Gastrocnemius medialis (tissue), 4 donors: ENCODE measurements around the gene LRWD1. TPM values are rescaled to one million over a fixed set of nuclear protein-coding genes. Genes with fewer than 3 reads are reported as not detected.

Experiments used
- ATAC-seq, 2 donors: fragments of 150-250 bp; one replicate each; pipeline ENCODE4 v1.9.1; 2016
- DNase-seq, 2 donors: peaks; one replicate each; pipeline ENCODE4 v3.0.0-alpha.2; 2019
- H3K27ac ChIP-seq, 4 donors: fragments of 200-600 bp; sonication (generic); 1 replicate in 1 of 4; 2 replicates in 3 of 4; pipeline ENCODE4 v1.5.1; 2016 to 2018; ENCODE audit warnings: mild to moderate bottlenecking in 2 of 4, moderate library complexity in 1 of 4
- H3K27me3 ChIP-seq, 3 donors: fragments of 200-600 bp; sonication (generic) in 2 of 3; 1 replicate in 1 of 3; 2 replicates in 2 of 3; pipeline versions ENCODE4 v1.5.1 to v1.6.0; 2016 to 2019; ENCODE audit warnings: mild to moderate bottlenecking in 1 of 3, moderate library complexity in 1 of 3
- H3K36me3 ChIP-seq, 2 donors: fragments of 200-600 bp; sonication (generic) in 1 of 2; one replicate each; pipeline ENCODE4 v1.5.1; 2017 to 2018
- H3K4me1 ChIP-seq, 2 donors: fragments of 200-600 bp; sonication (generic) in 1 of 2; one replicate each; pipeline ENCODE4 v1.5.1; 2016 to 2017; ENCODE audit warnings: mild to moderate bottlenecking in 2 of 2
- H3K4me3 ChIP-seq, 4 donors: fragments of 200-600 bp; sonication (generic) in 3 of 4; 1 replicate in 1 of 4; 2 replicates in 3 of 4; pipeline ENCODE4 v1.5.1; 2016 to 2019; ENCODE audit warnings: mild to moderate bottlenecking in 2 of 4
- H3K9me3 ChIP-seq, 3 donors: fragments of 200-600 bp; sonication (generic) in 2 of 3; 1 replicate in 1 of 3; 2 replicates in 2 of 3; pipeline ENCODE4 v1.5.1; 2016 to 2019
- CTCF ChIP-seq, 5 experiments: fragments of 450-650 bp in 3 of 5; fragments of 200-600 bp in 2 of 5; sonication (generic) in 2 of 5; IDR thresholded peaks in 4 of 5; conservative IDR thresholded peaks in 1 of 5; 1 replicate in 4 of 5; 2 replicates in 1 of 5; pipeline ENCODE4 v1.5.1; 2016 to 2019; ENCODE audit warnings: antibody characterized with exemption in 5 of 5, mild to moderate bottlenecking in 3 of 5, moderate library complexity in 3 of 5
- POLR2A ChIP-seq, 2 donors: fragments of 450-650 bp; IDR thresholded peaks; one replicate each; pipeline ENCODE4 v1.6.1; 2017; ENCODE audit warnings: antibody characterized with exemption in 2 of 2, mild to moderate bottlenecking in 2 of 2, moderate library complexity in 2 of 2
- in situ Hi-C, 4 donors: fragments of 200-750 bp; cut with MboI; loops; one replicate each; pipeline versions ENCODE4 v1.15.0 to v1.8.0; 2017; ENCODE audit warnings: low sequenced_read_pairs in 4 of 4
- intact Hi-C: fragments of 100-400 bp; cut with DNase I; formaldehyde crosslinking; loops from one replicate; pipeline ENCODE4 v1.15.1; 2023; ENCODE audit warnings: low total_unique reads
- total RNA-seq, 4 donors: library from RNA; depleted of rRNA; stranded (reverse); fragments of >200 nt; gene quantifications; one replicate each; pipeline versions ENCODE4 v1.1.0 to v1.2.3, GENCODE V29; 2016

The LRWD1 gene
- total RNA-seq, 4 donors from 2014 or later: 7.5 to 24.5 (median 18.0) TPM

DNA sequence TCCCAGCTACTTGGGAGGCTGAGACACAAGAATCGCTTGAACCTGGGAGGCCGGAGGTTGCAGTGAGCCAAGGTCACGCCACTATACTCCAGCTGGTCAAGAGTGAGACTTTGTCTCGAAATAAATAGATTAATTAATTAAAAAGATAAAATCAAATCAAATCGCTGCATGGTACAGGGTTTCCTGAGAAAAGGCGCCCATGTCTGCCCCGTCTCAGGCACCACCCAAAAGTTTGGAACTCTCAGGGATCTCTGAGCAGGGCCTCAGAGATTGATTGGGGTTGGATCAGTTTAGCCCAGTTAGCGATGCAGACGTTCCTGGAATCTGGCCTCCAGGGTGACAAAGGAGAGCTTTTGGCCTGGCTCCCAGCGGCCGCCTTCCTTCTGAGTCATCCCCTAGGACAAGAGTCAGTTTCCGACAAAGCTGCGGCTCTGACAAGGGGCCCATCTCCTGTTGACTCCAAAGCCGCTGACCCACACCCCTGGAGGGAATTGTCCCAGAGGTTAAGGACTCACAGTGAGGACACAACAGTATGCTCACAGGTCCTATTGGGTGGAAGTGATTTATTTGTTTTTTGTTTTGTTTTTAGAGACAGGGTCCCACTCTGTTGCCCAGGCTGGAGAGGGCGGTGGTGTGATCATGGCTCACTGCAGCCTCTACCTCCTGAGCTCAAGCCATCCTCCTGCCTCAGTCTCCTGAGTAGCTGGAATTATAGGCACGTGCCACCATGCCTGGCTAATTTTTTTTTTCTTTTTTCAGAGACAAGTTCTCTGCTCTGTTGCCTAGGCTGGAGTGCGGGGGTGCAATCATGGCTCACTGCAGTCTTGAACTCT is 24.6 kb upstream of the LRWD1 start:
- in situ Hi-C loops: no loop called here
- intact Hi-C loops: no loop called here
- H3K4me3 ChIP-seq: no peak overlapping the region
- no peaks in the 10 kb centered on the region for H3K36me3 ChIP-seq
- H3K9me3 ChIP-seq: no peaks in the 10 kb centered on the region
- H3K27me3 ChIP-seq: no peaks in the 10 kb centered on the region
- ATAC-seq (peak; percentile 96 to 97), DNase-seq (peak; percentile 80 to 87)
- H3K27ac ChIP-seq: peak overlapping the region; percentile 46 to 59 (median 50)
- TF ChIP-seq CTCF (IDR thresholded peaks at IDR 0.05 in 4 of 5, conservative IDR thresholded peaks at IDR 0.05 in 1 of 5) (no peak), POLR2A (IDR thresholded peaks at IDR 0.05) (no peak)
- peaks cover 13 to 14% of the 10 kb centered on the region in 2 donors for H3K4me1 ChIP-seq

DNA sequence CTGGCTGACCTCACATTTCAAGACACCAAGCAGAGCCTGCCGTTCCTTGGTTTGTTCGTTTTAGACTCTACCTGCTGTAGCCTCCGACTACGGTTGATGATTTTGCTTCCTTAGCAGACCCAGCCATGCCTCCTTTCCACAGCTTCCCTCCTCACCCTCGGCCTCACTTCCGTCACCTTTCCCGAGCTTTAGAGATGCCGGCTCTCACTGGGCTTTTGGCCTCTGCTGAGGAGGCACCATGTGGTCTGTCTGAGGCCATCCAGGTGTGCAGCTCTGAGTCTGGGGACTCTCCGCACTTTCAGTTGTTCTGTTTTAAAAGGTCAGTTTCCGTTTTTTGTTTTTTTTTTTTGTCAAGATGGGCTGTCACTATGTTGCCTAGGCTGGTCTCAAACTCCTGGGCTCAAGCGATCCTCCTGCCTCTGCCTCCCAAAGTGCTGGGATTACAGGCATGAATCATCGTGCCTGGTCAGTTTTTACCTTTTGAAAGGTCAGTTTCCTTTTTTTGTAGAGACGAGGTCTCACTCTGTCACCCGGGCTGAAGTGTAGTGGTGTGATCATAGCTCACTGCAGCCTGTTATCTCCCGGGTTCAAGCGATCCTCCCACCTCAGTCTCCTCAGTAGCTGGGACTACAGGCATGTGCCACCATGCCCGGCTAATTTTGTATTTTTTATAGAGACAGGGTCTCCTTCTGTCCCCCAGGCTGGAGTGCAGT is 19.7 kb upstream of the LRWD1 start:
- Histone ChIP-seq H3K4me1 (peaks cover 8 to 9% of the 10 kb centered on the region in 2 donors), H3K36me3 (no peaks in the 10 kb centered on the region), H3K9me3 (no peaks in the 10 kb centered on the region), H3K27me3 (no peaks in the 10 kb centered on the region), H3K4me3 (no peak overlapping the region), H3K27ac (no peak overlapping the region)
- intact Hi-C loops (no loop called here), in situ Hi-C loops (no loop called here)
- DNase-seq (no peak), ATAC-seq (no peak)
- no peak for TF ChIP-seq CTCF (IDR thresholded peaks at IDR 0.05 in 4 of 5, conservative IDR thresholded peaks at IDR 0.05 in 1 of 5)
- no peak for TF ChIP-seq POLR2A (IDR thresholded peaks at IDR 0.05)

DNA sequence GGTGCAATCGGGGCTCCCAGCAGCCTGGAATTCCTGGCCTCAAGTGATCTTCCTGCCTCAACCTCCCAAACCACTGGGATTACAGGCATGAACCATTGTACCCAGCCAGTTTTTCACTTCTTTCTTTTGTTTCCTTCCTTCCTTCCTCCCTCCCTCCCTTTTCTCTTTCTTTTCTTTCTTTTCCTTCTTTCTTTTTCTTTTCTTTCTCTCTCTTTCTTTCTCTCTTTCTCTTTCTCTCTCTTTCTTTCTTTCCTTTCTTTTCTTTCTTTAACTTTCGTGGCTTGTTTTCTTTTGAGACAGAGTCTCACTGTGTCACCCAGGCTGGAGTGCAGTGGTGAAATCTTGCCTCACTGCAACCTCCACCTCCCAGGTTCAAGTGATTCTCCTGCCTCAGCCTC is 19.1 kb upstream of the LRWD1 start:
- DNase-seq (no peak), ATAC-seq (no peak)
- Histone ChIP-seq H3K27ac (no peak overlapping the region), H3K36me3 (no peaks in the 10 kb centered on the region), H3K9me3 (no peaks in the 10 kb centered on the region), H3K4me1 (peaks cover 2 to 4% of the 10 kb centered on the region in 2 donors), H3K4me3 (no peak overlapping the region), H3K27me3 (no peaks in the 10 kb centered on the region)
- in situ Hi-C loops: no loop called here
- intact Hi-C loops: no loop called here
- no peak for TF ChIP-seq POLR2A (IDR thresholded peaks at IDR 0.05)
- no peak for TF ChIP-seq CTCF (IDR thresholded peaks at IDR 0.05 in 4 of 5, conservative IDR thresholded peaks at IDR 0.05 in 1 of 5)

GRCh38 chr7:102446387-102447156 is 18.2 kb upstream of the LRWD1 start:
- Histone ChIP-seq H3K27ac (no peak overlapping the region), H3K4me3 (no peak overlapping the region), H3K4me1 (no peaks in the 10 kb centered on the region), H3K27me3 (no peaks in the 10 kb centered on the region), H3K9me3 (no peaks in the 10 kb centered on the region), H3K36me3 (no peaks in the 10 kb centered on the region)
- in situ Hi-C loops (no loop called here), intact Hi-C loops (no loop called here)
- ATAC-seq (no peak), DNase-seq (no peak)
- no peak for TF ChIP-seq CTCF (IDR thresholded peaks at IDR 0.05 in 4 of 5, conservative IDR thresholded peaks at IDR 0.05 in 1 of 5)
- TF ChIP-seq POLR2A (IDR thresholded peaks at IDR 0.05): no peak
